Natural killer cell treated with Interleukin-12 subunit alpha and Interleukin-12 subunit beta and Interleukin-15 and Interleukin-18, amount 100 ng/mL, for 72 hours (primary cell): ENCODE data around the gene TRAPPC10. TPM values are rescaled to one million over a fixed set of nuclear protein-coding genes. Genes with fewer than 3 reads are reported as not detected.
"Not testable (repeated sequence)": the region's sequence is repeated elsewhere in the genome, so short reads cannot be mapped to it uniquely, and the experiment has no call there.

Experiments
- ATAC-seq, 2 donors: fragments of 150-1000 bp; cut with Tn5 transposase in 1 of 2; sonication (Bioruptor Pico), chemical (Tn5 transposase) in 1 of 2; 2 replicates each; pipeline ENCODE4 v1.10.0; 2021
- DNase-seq: peaks from one replicate; pipeline ENCODE4 v3.0.0; 2022; ENCODE audit warnings: low spot score
- H3K27ac Mint-ChIP-seq, 2 donors: 1 replicate in 1 of 2; 2 replicates in 1 of 2; pipeline ENCODE4 v1.8.0; 2022; ENCODE audit warnings: mixed read lengths in 2 of 2, mild to moderate bottlenecking in 1 of 2, moderate library complexity in 1 of 2
- H3K27me3 Mint-ChIP-seq, 2 donors: 1 replicate in 1 of 2; 2 replicates in 1 of 2; pipeline ENCODE4 v1.8.0; 2022; ENCODE audit warnings: mixed read lengths in 2 of 2
- H3K36me3 Mint-ChIP-seq: one replicate; pipeline ENCODE4 v1.8.0; 2022; ENCODE audit warnings: mixed read lengths
- H3K4me1 Mint-ChIP-seq, 2 donors: 1 replicate in 1 of 2; 2 replicates in 1 of 2; pipeline ENCODE4 v1.8.0; 2022; ENCODE audit warnings: low read depth in 2 of 2, mixed read lengths in 2 of 2, mild to moderate bottlenecking in 1 of 2
- H3K4me3 Mint-ChIP-seq: one replicate; pipeline ENCODE4 v1.8.0; 2022; ENCODE audit warnings: mixed read lengths
- H3K9me3 Mint-ChIP-seq: 2 replicates; pipeline ENCODE4 v1.8.0; 2022; ENCODE audit warnings: mixed read lengths
- total RNA-seq, 2 donors: library from RNA; stranded (reverse); gene quantifications; one replicate each; pipeline ENCODE4 v1.2.3, GENCODE V29; 2022

TRAPPC10 gene
- total RNA-seq, 2 donors from 2014 or later, result 90.3 to 148 TPM

DNA sequence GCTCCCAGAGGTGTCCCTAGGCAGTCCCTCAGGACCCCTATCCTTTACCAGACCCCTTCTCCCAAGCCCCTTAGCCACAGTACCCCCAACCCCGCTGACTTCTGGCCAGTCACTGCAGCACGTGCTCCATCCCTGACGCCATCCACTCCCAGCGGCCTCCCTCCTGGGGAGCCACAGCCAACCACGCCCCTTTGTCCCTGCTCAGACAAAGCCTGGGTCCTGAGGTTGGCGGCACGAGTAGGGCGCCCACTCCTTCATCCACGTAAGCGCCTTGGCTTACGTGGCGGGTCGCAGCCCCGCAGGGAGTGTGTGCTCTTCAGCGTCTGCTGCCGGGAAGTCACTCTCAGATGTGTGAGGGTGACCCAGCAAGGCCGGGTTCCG lies 128.4 kb downstream of the TRAPPC10 start:
- not testable (repeated sequence) for DNase-seq, H3K4me1 Mint-ChIP-seq, H3K9me3 Mint-ChIP-seq, ATAC-seq, H3K27ac Mint-ChIP-seq, H3K4me3 Mint-ChIP-seq, H3K36me3 Mint-ChIP-seq, H3K27me3 Mint-ChIP-seq

DNA sequence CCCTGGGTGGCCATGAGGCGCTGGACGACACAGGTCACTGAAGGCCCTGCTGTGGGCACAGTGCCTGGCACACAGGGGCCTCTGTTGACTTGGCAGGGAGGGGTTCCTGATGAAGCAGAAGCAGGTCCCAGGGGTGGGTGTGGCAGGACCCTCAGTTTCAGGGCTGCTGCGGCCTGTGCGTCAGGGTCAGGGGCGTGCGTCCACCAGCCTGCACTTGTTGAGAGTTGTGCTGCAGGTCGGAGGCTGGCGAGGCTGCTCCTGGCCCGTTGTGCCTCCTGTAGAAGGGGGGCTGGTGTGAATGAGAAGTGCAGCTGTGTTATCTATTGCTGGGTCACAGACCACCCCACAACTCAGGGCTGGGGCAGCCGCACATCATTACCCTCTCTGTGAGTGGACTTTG lies 130.4 kb downstream of the TRAPPC10 start:
- H3K4me1 Mint-ChIP-seq, ATAC-seq, H3K27ac Mint-ChIP-seq, H3K4me3 Mint-ChIP-seq, DNase-seq, H3K27me3 Mint-ChIP-seq, H3K9me3 Mint-ChIP-seq, H3K36me3 Mint-ChIP-seq: not testable (repeated sequence)

DNA sequence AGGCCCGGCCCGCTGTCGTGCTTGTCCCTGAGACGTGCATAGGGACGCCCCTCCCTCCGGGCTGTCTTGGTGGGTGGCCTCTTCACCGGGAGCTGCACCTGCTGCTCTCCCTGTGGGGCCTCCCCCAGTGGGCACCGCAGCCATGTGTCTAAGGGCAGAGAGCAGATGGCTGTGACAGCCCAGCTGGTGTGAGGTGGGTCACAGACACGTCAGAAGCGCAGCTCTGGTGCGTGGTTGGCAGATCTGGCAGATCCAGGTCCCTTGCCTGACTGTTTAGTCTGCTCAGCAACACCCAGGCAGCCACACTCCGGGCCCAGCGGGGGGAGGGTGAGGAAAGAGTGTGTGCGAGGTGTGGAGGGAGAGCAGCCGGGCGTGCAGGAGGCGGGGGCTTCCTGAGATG lies 131.3 kb downstream of the TRAPPC10 start:
- not testable (repeated sequence) for H3K27ac Mint-ChIP-seq, H3K27me3 Mint-ChIP-seq, DNase-seq, H3K9me3 Mint-ChIP-seq, H3K4me1 Mint-ChIP-seq, H3K4me3 Mint-ChIP-seq, H3K36me3 Mint-ChIP-seq
- ATAC-seq, result peak; percentile 76 to 79

- H3K27me3 Mint-ChIP-seq, H3K4me1 Mint-ChIP-seq, DNase-seq, H3K27ac Mint-ChIP-seq, H3K9me3 Mint-ChIP-seq, H3K4me3 Mint-ChIP-seq, H3K36me3 Mint-ChIP-seq: not testable (repeated sequence)
- peak in 1 of 2 donors; percentile 17 for ATAC-seq
These were observed 131.9 kb downstream of the TRAPPC10 start for GRCh38 chr21:44143996-44144395.

DNA sequence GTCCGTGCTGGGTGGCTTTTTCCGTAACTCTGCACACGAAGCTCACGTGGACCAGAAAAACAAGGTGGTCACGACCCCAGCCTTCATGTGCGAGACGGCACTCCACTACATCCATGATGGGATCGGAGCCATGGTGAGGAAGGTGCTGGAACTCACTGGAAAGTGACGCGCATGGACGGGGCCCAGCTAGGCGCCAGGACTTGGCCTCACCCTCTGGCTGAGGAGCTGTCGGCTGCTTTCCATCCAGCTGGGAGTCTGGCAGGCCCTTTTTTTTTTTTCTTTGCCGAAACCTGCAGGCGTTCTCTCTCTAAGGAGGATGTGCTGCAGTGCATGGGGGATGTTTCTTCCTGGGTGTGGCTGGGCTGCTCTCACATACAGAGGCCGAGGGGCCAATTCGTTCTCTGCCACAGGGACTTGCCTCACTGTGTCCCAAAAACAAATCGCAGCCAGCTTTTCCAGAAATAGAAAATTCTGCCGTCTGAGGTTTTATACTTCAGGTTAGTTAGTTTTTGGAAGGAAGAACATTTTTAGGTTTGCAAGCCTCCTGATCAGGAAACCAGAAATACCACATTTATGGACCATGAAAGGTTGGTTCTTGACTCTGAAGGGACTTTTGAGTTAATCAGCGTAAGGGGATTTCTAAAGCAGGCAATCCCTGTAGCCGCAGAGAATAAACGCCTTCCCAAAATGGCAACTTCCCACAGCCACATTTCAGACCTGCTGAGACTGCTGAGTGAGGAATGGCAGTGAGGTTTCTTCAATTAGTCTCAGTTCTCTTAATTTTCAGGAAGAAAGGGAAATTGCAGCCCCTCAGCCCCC lies 132.9 kb downstream of the TRAPPC10 start:
- H3K4me1 Mint-ChIP-seq, H3K27ac Mint-ChIP-seq, H3K27me3 Mint-ChIP-seq, H3K36me3 Mint-ChIP-seq, H3K9me3 Mint-ChIP-seq, DNase-seq, H3K4me3 Mint-ChIP-seq: not testable (repeated sequence)
- peak; percentile 25 to 37 for ATAC-seq

DNA sequence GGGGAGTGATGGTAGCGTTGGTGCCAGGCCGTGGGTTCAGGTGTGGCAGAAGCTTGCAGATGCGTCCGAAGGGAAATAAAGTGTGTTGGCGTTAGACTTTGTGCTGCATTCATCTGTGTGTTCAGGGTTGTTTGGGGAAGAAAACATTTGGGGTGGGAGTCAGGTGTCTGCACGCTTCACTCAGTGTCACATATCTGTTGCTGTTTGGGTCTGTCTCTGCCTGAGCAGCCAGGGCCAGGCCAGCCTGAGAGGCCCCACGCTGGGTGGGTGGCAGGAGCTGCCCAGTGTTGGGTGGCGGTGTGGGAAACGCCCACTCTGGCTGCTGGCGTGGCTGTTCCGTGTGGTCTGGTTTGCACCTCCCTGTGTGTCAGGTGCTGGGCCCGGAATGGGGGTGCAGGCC lies 133.5 kb downstream of the TRAPPC10 start:
- not testable (repeated sequence) for DNase-seq, H3K9me3 Mint-ChIP-seq, H3K36me3 Mint-ChIP-seq, H3K27me3 Mint-ChIP-seq, H3K4me3 Mint-ChIP-seq, H3K4me1 Mint-ChIP-seq, H3K27ac Mint-ChIP-seq, ATAC-seq

GRCh38 chr21:44147108-44147507 lies 135.0 kb downstream of the TRAPPC10 start:
- not testable (repeated sequence) for H3K9me3 Mint-ChIP-seq, DNase-seq, H3K27ac Mint-ChIP-seq, H3K27me3 Mint-ChIP-seq, H3K4me3 Mint-ChIP-seq, H3K36me3 Mint-ChIP-seq, H3K4me1 Mint-ChIP-seq
- ATAC-seq, result peak; percentile 31 to 61

DNA sequence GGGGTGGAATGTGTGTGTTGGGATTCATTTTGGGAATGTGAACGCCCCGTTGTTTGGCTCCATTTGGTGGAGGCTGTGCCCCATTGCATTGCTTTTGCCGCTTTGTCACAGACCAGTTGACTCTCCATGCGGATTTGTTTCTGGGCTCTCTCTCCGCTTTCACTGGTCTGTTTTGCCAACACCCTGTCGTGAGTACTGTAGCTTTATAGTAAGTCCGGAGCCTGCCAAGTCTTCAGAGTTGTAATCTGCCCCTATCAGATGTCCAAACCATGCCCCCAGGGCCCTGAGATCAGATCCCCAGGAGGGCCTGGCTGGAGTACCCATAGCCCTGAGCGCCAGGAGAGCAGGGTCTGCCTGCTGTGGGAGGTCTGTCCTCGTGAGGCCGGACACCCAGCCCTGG lies 138.1 kb downstream of the TRAPPC10 start:
- DNase-seq, H3K27me3 Mint-ChIP-seq, H3K4me3 Mint-ChIP-seq, H3K9me3 Mint-ChIP-seq, H3K36me3 Mint-ChIP-seq, ATAC-seq, H3K27ac Mint-ChIP-seq, H3K4me1 Mint-ChIP-seq: not testable (repeated sequence)

GRCh38 chr21:44153214-44153888 lies 141.2 kb downstream of the TRAPPC10 start:
- not testable (repeated sequence) for H3K4me1 Mint-ChIP-seq, DNase-seq, H3K27me3 Mint-ChIP-seq, H3K4me3 Mint-ChIP-seq, H3K27ac Mint-ChIP-seq, H3K9me3 Mint-ChIP-seq, H3K36me3 Mint-ChIP-seq
- peak in 1 of 2 donors; percentile 14 for ATAC-seq

DNA sequence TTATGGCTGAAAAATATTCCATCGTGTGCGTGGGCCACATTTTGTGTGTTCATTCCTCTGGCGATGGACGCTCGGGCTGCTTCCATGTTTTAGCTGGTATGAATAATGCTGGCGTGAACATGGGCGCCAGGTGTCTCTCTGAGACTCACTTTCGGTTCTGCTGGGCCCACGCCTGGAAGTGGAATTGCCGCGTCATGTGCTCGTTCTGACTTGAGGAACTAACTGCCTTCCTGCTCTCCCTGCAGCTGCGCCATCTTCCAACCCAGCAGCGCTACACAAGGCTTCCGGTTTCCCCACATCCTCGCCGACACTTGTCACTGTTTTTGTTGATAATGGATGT lies 141.8 kb downstream of the TRAPPC10 start:
- not testable (repeated sequence) for H3K27ac Mint-ChIP-seq, H3K9me3 Mint-ChIP-seq, DNase-seq, H3K4me3 Mint-ChIP-seq, H3K27me3 Mint-ChIP-seq, H3K4me1 Mint-ChIP-seq, H3K36me3 Mint-ChIP-seq
- peak; percentile 39 to 40 for ATAC-seq

GRCh38 chr21:44154816-44155230 lies 142.7 kb downstream of the TRAPPC10 start:
- not testable (repeated sequence) for DNase-seq, H3K27ac Mint-ChIP-seq, ATAC-seq, H3K4me1 Mint-ChIP-seq, H3K27me3 Mint-ChIP-seq, H3K9me3 Mint-ChIP-seq, H3K4me3 Mint-ChIP-seq, H3K36me3 Mint-ChIP-seq

DNA sequence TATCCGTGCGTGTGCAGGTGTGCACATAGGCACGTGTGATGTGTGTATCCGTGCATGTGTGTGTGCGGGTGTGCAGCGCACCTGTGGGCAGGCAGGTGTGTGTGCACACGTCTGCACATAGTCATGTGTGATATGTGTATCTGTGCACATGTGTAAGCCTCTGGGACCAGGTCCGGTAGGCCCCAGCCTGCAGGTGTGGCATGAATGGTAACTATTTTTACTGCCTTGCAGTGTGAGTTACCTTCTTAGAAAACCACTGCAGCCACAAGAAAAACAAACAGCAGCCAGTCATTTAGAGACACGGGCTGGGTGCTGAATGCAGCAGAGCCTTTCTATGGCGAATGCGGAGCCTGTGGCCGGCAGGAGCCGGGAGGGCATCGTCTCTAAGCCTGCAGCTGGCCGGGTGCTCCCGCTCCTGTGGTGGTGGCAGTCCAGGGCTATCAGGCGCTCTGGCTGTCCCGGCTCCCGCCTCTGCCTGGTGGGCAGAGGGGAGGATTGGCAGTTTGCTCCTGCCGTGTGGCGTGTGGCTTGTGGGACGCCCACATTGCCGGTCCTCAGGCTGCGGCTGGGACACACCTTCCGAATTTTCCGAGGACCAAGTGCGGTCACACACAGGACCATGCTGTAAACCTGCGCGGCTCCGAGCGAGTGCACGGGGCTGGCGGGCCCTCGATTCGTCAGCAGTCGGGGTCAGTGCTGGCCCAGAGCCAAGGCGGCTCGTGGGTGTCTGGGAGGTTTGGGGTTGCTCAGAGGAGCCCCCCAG lies 143.3 kb downstream of the TRAPPC10 start:
- ATAC-seq, result peak in 1 of 2 donors; percentile 41
- H3K4me1 Mint-ChIP-seq, DNase-seq, H3K4me3 Mint-ChIP-seq, H3K36me3 Mint-ChIP-seq, H3K9me3 Mint-ChIP-seq, H3K27ac Mint-ChIP-seq, H3K27me3 Mint-ChIP-seq: not testable (repeated sequence)

GRCh38 chr21:44155994-44156380 lies 143.9 kb downstream of the TRAPPC10 start:
- H3K4me1 Mint-ChIP-seq, ATAC-seq, DNase-seq, H3K9me3 Mint-ChIP-seq, H3K27ac Mint-ChIP-seq, H3K27me3 Mint-ChIP-seq, H3K4me3 Mint-ChIP-seq, H3K36me3 Mint-ChIP-seq: not testable (repeated sequence)
